Measurements from ENCODE around the gene CXXC5. TPM values are rescaled to one million over a fixed set of nuclear protein-coding genes. Genes with fewer than 3 reads are reported as not detected.

Gene CXXC5
- total RNA-seq, 2 experiments from 2014 or later: 1.2 to 1.7 TPM

DNA sequence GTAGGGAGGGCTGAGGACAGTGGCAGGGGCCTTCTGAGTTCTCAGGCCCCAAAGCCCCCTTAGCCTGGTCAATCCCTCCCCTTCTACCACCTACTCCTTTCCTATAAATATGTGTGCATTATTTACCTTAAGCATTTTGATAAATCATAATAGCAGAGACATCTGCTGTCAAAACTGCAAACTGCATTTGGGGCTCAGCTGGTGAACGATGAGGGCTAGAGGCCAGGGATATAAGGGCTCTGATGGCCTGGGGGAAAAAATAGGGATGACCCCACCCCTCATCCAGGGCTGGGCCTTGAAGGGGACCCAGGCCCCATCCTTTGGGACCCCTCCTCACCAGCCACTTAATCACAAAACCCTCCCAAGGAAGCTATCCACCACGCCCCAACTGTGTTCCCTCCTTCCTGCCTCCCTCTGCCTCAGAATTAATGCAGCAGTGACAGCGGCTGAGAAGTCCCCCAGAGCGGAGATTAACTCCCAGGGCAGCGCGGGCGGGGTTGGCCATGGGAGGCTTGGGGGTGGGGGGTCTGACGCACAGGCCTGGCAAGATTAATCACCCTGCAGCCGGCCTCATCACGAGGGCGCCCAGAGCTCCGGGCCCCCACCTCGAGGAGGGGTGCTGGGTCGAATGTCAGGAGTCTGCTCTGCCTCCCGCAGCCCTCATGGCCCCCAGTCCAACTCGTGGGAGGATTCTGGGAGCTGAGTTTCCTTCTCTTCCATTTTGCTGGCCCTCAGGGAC lies 42.1 kb downstream of the CXXC5 start:
- H3K27me3 Mint-ChIP-seq (ENCODE audit: low read depth): no peaks in the 10 kb centered on the region
- H3K36me3 Mint-ChIP-seq (ENCODE audit: low read depth): no peaks in the 10 kb centered on the region
- no peak overlapping the region for H3K27ac Mint-ChIP-seq
- peaks cover 2% of the 10 kb centered on the region for H3K4me1 Mint-ChIP-seq (ENCODE audit: low read depth)
- CTCF ChIA-PET: interaction anchor here (0.6 to 6.0 kb wide), 8 partner anchors 9 to 472 kb away, joined by 3 to 63 read pairs (median 6); no protein-coding TSS in a partner anchor
- intact Hi-C loops (cut with micrococcal nuclease): loop anchor here (1.0 kb wide), 3 partner anchors 57 to 268 kb away; no protein-coding TSS in a partner anchor
- no peak overlapping the region for H3K4me3 Mint-ChIP-seq
- H3K9me3 Mint-ChIP-seq: no peaks in the 10 kb centered on the region
- DNase-seq: peak; percentile 41

- Mint-ChIP-seq H3K9me3 (no peaks in the 10 kb centered on the region), H3K4me1 (ENCODE audit: low read depth) (no peaks in the 10 kb centered on the region)
These were observed 42.9 kb downstream of the CXXC5 start for GRCh38 chr5:139690803-139691629.

DNA sequence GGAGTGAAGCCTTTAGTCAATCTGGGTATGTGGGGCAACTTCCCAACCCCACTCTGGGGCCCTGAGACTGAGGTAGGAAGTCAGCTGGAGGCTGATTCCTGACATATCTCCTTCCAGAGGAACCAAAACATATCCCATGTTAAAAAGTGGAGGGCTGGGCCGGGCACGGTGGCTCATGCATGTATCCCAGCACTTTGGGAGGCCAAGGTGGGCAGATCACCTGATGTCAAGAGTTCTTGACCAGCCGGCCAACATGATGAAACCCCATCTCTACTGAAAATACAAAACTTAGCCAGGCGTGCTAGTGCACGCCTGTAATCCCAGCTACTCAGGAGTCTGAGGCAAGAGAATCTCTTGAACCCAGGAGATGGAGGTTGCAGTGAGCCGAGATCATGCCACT lies 44.0 kb downstream of the CXXC5 start:
- no peak for DNase-seq
- Mint-ChIP-seq H3K27ac (no peak overlapping the region), H3K36me3 (ENCODE audit: low read depth) (no peaks in the 10 kb centered on the region), H3K9me3 (no peaks in the 10 kb centered on the region), H3K4me3 (no peak overlapping the region), H3K4me1 (ENCODE audit: low read depth) (peaks cover 4% of the 10 kb centered on the region), H3K27me3 (ENCODE audit: low read depth) (peaks cover 4% of the 10 kb centered on the region)
- CTCF ChIA-PET: interaction anchor here (0.9 to 6.0 kb wide), 3 partner anchors 18 to 58 kb away, joined by 3 to 63 read pairs (median 3); no protein-coding TSS in a partner anchor
- intact Hi-C loops (cut with micrococcal nuclease): no loop called here

More at GRCh38 chr5:139690803-139691629, 42.9 kb downstream of the CXXC5 start:
- Mint-ChIP-seq H3K36me3 (ENCODE audit: low read depth) (no peaks in the 10 kb centered on the region), H3K27me3 (ENCODE audit: low read depth) (no peaks in the 10 kb centered on the region), H3K27ac (no peak overlapping the region), H3K4me3 (no peak overlapping the region)
- no peak for DNase-seq
- CTCF ChIA-PET: interaction anchor here (0.6 to 6.0 kb wide), 9 partner anchors 8 to 405 kb away, joined by 3 to 63 read pairs (median 4); no protein-coding TSS in a partner anchor
- intact Hi-C loops (cut with micrococcal nuclease): loop anchor here (1.0 kb wide), 3 partner anchors 58 to 269 kb away; no protein-coding TSS in a partner anchor

GRCh38 chr5:139692679-139693308 lies 44.6 kb downstream of the CXXC5 start:
- DNase-seq: no peak
- intact Hi-C loops (cut with micrococcal nuclease): no loop called here
- Mint-ChIP-seq H3K27me3 (ENCODE audit: low read depth) (peaks cover 4% of the 10 kb centered on the region), H3K27ac (no peak overlapping the region), H3K36me3 (ENCODE audit: low read depth) (no peaks in the 10 kb centered on the region), H3K4me3 (no peak overlapping the region), H3K9me3 (no peaks in the 10 kb centered on the region), H3K4me1 (ENCODE audit: low read depth) (peaks cover 5% of the 10 kb centered on the region)
- CTCF ChIA-PET: interaction anchor here (0.6 to 6.0 kb wide), 8 partner anchors 8 to 1550 kb away, joined by 3 to 63 read pairs (median 3); partner anchors contain the start of gene CXXC5

DNA sequence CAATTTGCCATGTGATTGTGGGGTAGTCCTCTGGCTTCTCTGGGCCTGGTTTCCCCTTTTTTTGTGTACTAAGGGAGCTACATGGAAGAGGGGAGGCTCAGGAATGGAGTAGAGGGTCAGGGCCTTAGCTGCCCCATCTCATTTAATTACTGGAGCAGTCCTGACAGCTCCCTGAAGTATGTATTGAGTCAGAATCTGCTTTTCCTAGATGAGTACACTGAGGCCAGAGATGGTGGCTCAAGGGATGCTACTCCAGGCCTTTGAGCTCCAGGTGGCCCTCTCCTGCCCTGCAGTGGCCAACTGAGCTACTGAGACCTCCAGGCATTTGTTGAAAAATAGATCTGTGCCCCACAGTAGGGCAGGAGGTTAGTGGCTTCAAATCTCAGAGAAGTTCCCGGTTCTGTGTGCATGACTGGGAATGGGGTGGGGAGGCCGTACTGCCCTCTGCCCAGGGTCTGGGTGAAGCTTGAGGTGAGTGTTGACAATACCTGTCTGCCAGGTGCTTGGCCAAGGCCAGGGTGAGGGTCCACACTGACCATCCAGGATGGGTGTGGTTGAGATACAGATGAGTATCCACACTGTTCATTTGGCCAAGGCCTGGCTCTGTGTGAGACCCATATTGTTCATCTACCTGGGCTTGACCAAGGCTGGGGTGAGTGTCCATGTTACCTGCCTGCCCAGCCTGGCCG lies 45.7 kb downstream of the CXXC5 start:
- CTCF ChIA-PET: interaction anchor here (0.9 to 6.0 kb wide), 5 partner anchors 9 to 60 kb away, joined by 3 to 63 read pairs (median 4); partner anchors contain the start of gene CXXC5
- H3K36me3 Mint-ChIP-seq (ENCODE audit: low read depth): no peaks in the 10 kb centered on the region
- H3K4me3 Mint-ChIP-seq: no peak overlapping the region
- H3K27me3 Mint-ChIP-seq (ENCODE audit: low read depth): peaks cover 8% of the 10 kb centered on the region
- intact Hi-C loops (cut with micrococcal nuclease): no loop called here
- H3K27ac Mint-ChIP-seq: no peak overlapping the region
- no peaks in the 10 kb centered on the region for H3K9me3 Mint-ChIP-seq
- peaks cover 11% of the 10 kb centered on the region for H3K4me1 Mint-ChIP-seq (ENCODE audit: low read depth)
- DNase-seq: no peak

- no peaks in the 10 kb centered on the region for H3K36me3 Mint-ChIP-seq (ENCODE audit: low read depth)
- intact Hi-C loops (cut with micrococcal nuclease): no loop called here
- CTCF ChIA-PET: interaction anchor here (1.0 kb wide), 1 partner anchor 61 kb away, joined by 4 read pairs; no protein-coding TSS in a partner anchor
- no peak overlapping the region for H3K4me3 Mint-ChIP-seq
- no peak overlapping the region for H3K27ac Mint-ChIP-seq
- no peak for DNase-seq
- H3K27me3 Mint-ChIP-seq (ENCODE audit: low read depth): peaks cover 8% of the 10 kb centered on the region
- H3K4me1 Mint-ChIP-seq (ENCODE audit: low read depth): peaks cover 11% of the 10 kb centered on the region
- no peaks in the 10 kb centered on the region for H3K9me3 Mint-ChIP-seq
These were observed 46.5 kb downstream of the CXXC5 start for GRCh38 chr5:139694556-139695177.

DNA sequence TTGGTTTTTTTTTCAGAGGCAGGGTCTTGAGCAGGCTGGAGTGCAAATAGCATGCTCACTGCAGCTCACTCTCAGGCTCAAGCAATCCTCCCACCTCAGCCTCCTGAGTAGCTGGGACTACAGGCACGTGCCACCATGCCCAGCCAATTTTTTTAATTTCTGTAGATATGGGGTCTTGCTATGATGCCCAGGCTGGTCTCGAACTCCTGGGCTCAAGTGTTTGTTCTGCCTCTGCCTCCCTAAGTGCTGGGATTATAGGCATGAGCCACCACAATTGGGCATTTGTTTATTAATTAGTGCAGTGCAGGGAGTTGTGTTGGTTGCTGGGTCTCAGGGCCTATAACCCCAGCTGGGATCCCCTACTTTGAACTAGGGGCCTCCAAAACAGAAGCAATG lies 47.0 kb downstream of the CXXC5 start:
- no peaks in the 10 kb centered on the region for H3K36me3 Mint-ChIP-seq (ENCODE audit: low read depth)
- H3K27ac Mint-ChIP-seq: no peak overlapping the region
- no peak for DNase-seq
- CTCF ChIA-PET: interaction anchor here (1.0 kb wide), 1 partner anchor 61 kb away, joined by 4 read pairs; no protein-coding TSS in a partner anchor
- peaks cover 11% of the 10 kb centered on the region for H3K4me1 Mint-ChIP-seq (ENCODE audit: low read depth)
- peaks cover 8% of the 10 kb centered on the region for H3K27me3 Mint-ChIP-seq (ENCODE audit: low read depth)
- H3K4me3 Mint-ChIP-seq: no peak overlapping the region
- H3K9me3 Mint-ChIP-seq: no peaks in the 10 kb centered on the region
- intact Hi-C loops (cut with micrococcal nuclease): no loop called here

DNA sequence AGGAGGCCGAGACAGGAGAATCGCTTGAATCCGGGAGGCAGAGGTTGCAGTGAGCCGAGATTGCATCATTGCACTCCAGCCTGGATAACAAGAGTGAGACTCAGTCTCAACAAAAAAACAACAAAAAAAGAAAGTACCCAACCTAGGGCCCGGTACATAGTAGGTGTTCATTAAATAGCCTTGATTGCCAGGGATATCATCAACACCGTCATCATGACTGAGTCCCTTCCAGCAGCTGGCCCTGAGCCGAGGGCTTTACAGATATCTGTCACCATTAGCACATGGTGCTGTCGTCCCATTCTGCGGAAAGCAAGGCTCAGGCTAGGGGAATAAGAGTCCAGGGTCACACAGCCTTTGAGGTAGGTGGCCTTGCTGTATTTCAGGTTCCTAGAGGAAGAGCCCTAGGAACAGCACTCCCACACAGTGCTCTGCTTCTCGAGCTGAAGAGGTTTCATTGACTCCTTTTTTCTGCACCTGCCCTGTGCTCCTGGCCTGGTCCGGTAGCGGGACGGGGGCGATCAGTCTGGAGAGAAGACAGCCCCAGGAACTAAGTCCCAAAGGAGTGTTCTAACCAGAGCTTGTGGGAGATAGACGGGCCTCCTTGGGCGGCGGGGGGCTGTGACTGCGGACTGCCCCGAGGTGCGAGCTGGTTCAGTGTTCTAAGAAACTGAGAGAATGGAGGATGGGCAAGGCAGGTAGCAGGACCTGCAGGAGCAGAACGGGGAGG lies 48.2 kb downstream of the CXXC5 start:
- Mint-ChIP-seq H3K36me3 (ENCODE audit: low read depth) (no peaks in the 10 kb centered on the region), H3K9me3 (no peaks in the 10 kb centered on the region), H3K27ac (no peak overlapping the region), H3K4me1 (ENCODE audit: low read depth) (peaks cover 11% of the 10 kb centered on the region), H3K27me3 (ENCODE audit: low read depth) (peaks cover 8% of the 10 kb centered on the region), H3K4me3 (peak overlapping the region; percentile 46)
- intact Hi-C loops (cut with micrococcal nuclease): no loop called here
- CTCF ChIA-PET: interaction anchor here (0.8 kb wide), 1 partner anchor 136 kb away, joined by 3 read pairs; no protein-coding TSS in a partner anchor
- no peak for DNase-seq

- H3K9me3 Mint-ChIP-seq: no peaks in the 10 kb centered on the region
- intact Hi-C loops (cut with micrococcal nuclease): no loop called here
- peaks cover 11% of the 10 kb centered on the region for H3K4me1 Mint-ChIP-seq (ENCODE audit: low read depth)
- peak overlapping the region; percentile 46 for H3K4me3 Mint-ChIP-seq
- no peaks in the 10 kb centered on the region for H3K36me3 Mint-ChIP-seq (ENCODE audit: low read depth)
- H3K27ac Mint-ChIP-seq: no peak overlapping the region
- CTCF ChIA-PET: no interaction called here
- H3K27me3 Mint-ChIP-seq (ENCODE audit: low read depth): peaks cover 9% of the 10 kb centered on the region
- peak; percentile 44 for DNase-seq
These were observed 48.9 kb downstream of the CXXC5 start for GRCh38 chr5:139696894-139697658.

- H3K4me1 Mint-ChIP-seq (ENCODE audit: low read depth): peaks cover 11% of the 10 kb centered on the region
- DNase-seq: no peak
- no peak overlapping the region for H3K27ac Mint-ChIP-seq
- CTCF ChIA-PET: interaction anchor here (1.6 kb wide), 1 partner anchor 8 kb away, joined by 6 read pairs; no protein-coding TSS in a partner anchor
- no peak overlapping the region for H3K4me3 Mint-ChIP-seq
- intact Hi-C loops (cut with micrococcal nuclease): no loop called here
- no peaks in the 10 kb centered on the region for H3K36me3 Mint-ChIP-seq (ENCODE audit: low read depth)
- no peaks in the 10 kb centered on the region for H3K9me3 Mint-ChIP-seq
- peaks cover 14% of the 10 kb centered on the region for H3K27me3 Mint-ChIP-seq (ENCODE audit: low read depth)
These were observed 50.5 kb downstream of the CXXC5 start for GRCh38 chr5:139698490-139699146.
